ENCODE data around the gene LRP1B.

- TF ChIP-seq POLR2A (IDR thresholded peaks at IDR 0.05) = no peak
- TF ChIP-seq, protein P1, sequence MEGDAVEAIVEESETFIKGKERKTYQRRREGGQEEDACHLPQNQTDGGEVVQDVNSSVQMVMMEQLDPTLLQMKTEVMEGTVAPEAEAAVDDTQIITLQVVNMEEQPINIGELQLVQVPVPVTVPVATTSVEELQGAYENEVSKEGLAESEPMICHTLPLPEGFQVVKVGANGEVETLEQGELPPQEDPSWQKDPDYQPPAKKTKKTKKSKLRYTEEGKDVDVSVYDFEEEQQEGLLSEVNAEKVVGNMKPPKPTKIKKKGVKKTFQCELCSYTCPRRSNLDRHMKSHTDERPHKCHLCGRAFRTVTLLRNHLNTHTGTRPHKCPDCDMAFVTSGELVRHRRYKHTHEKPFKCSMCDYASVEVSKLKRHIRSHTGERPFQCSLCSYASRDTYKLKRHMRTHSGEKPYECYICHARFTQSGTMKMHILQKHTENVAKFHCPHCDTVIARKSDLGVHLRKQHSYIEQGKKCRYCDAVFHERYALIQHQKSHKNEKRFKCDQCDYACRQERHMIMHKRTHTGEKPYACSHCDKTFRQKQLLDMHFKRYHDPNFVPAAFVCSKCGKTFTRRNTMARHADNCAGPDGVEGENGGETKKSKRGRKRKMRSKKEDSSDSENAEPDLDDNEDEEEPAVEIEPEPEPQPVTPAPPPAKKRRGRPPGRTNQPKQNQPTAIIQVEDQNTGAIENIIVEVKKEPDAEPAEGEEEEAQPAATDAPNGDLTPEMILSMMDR (IDR thresholded peaks at IDR 0.05) = no peak
These were observed 737.6 kb downstream of the LRP1B start for GRCh38 chr2:141393214-141393545.
